Chondrocyte (in vitro differentiated cells): Measurements from ENCODE around the gene CDHR1. TPM values are rescaled to one million over a fixed set of nuclear protein-coding genes. Genes with fewer than 3 reads are reported as not detected.
"Not testable (repeated sequence)": the region's sequence is repeated elsewhere in the genome, so short reads cannot be mapped to it uniquely, and the experiment has no call there.

Experiments
- DNase-seq: peaks from one replicate; pipeline ENCODE4 v3.0.0; 2021; ENCODE audit warnings: mixed read lengths, low spot score
- H3K27ac Mint-ChIP-seq: one replicate; pipeline ENCODE4 v1.8.0; 2021; ENCODE audit warnings: mild to moderate bottlenecking, moderate library complexity, mixed read lengths; ENCODE audit not compliant: unreplicated experiment
- H3K27me3 Mint-ChIP-seq: 2 replicates; pipeline ENCODE4 v1.8.0; 2021; ENCODE audit warnings: low read depth, mixed read lengths
- H3K36me3 Mint-ChIP-seq: 2 replicates; pipeline ENCODE4 v1.8.0; 2021; ENCODE audit warnings: low read depth, mixed read lengths
- H3K4me1 Mint-ChIP-seq: 2 replicates; pipeline ENCODE4 v1.8.0; 2021; ENCODE audit warnings: low read depth, mild to moderate bottlenecking, mixed read lengths
- H3K4me3 Mint-ChIP-seq: one replicate; pipeline ENCODE4 v1.8.0; 2021; ENCODE audit warnings: mild to moderate bottlenecking, moderate library complexity, mixed read lengths; ENCODE audit not compliant: unreplicated experiment
- H3K9me3 Mint-ChIP-seq: 2 replicates; pipeline ENCODE4 v1.8.0; 2021; ENCODE audit warnings: low read depth, mixed read lengths
- total RNA-seq: library from RNA; stranded (reverse); gene quantifications from 3 replicates; pipeline ENCODE4 v1.2.1, GENCODE V29; 2021
- TF ChIP-seq, protein P1 (sequence below): fragments of 200-600 bp; sonication (generic); IDR thresholded peaks from 2 replicates; pipeline ENCODE4 v1.5.0; 2021; ENCODE audit warnings: antibody characterized with exemption, mild to moderate bottlenecking, moderate library complexity

The CDHR1 gene
- total RNA-seq, 1 donor from 2014 or later: 5.1 TPM

DNA sequence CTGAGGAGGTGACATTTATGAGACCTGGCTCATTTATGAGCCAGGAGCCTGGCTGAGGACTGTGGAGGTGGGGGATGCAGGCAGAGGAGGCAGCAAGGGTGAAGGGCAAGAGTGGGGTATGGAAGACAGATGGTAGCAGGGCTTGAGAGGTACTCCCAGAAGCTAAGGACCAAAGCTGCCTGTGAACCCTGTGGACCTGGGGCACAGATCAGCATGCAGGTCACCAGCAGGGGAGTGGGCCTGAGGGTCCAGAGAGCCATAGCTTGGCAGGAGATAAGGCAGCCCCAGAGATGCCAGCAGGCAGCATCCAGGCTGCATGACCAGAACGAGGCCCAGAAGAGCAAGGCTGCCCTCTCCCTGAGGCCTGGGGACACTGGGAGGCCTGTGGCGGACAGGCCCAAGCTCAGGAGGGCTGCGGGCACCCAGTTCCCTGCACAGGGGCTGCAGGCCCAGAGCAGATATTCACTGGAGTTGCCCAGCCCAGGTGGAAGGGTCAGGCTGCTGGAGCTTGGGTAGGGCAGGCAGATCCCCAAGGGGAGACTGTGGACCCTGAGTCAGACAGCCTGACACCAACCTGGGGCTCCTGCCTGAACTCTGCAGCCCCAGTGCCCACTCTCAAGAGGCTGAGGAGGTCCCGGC is 17.4 kb upstream of the CDHR1 start:
- DNase-seq: no peak

DNA sequence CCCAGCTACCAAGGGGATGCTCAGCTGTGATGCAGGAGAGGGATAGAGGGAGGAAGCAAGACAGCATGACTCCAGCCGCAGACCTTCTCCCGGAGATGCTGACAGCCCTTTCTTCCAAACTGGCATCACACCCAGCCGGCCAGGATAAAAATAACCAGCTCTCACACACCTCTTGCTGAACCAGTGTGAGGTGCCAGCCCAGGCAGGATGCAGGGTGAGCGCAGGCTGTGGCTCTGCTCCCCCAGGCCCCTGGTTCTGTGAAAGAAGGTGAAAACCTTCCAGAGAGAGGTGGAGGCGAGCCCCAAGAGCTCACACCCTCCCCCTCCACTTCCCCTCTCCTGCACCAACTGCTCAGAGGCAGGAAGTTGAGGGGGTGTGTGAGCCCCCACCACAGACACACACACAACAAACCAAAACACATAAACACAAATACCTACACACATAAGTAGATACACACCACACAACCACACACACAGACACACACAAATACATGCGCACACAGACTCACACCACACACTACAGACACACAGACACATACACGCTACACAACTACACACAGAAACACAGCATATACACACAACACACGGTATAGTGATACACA is 16.7 kb upstream of the CDHR1 start:
- Mint-ChIP-seq H3K4me3 (no peak overlapping the region), H3K27ac (no peak overlapping the region), H3K27me3 (peaks cover 3% of the 10 kb centered on the region), H3K36me3 (no peaks in the 10 kb centered on the region), H3K4me1 (no peaks in the 10 kb centered on the region), H3K9me3 (no peaks in the 10 kb centered on the region)
- TF ChIP-seq, protein P1, sequence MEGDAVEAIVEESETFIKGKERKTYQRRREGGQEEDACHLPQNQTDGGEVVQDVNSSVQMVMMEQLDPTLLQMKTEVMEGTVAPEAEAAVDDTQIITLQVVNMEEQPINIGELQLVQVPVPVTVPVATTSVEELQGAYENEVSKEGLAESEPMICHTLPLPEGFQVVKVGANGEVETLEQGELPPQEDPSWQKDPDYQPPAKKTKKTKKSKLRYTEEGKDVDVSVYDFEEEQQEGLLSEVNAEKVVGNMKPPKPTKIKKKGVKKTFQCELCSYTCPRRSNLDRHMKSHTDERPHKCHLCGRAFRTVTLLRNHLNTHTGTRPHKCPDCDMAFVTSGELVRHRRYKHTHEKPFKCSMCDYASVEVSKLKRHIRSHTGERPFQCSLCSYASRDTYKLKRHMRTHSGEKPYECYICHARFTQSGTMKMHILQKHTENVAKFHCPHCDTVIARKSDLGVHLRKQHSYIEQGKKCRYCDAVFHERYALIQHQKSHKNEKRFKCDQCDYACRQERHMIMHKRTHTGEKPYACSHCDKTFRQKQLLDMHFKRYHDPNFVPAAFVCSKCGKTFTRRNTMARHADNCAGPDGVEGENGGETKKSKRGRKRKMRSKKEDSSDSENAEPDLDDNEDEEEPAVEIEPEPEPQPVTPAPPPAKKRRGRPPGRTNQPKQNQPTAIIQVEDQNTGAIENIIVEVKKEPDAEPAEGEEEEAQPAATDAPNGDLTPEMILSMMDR: no peak
- no peak for DNase-seq

More for the DNA sequence above, 17.4 kb upstream of the CDHR1 start:
- TF ChIP-seq, protein P1: no peak
- H3K9me3 Mint-ChIP-seq: no peaks in the 10 kb centered on the region
- no peak overlapping the region for H3K4me3 Mint-ChIP-seq
- H3K27ac Mint-ChIP-seq: no peak overlapping the region
- no peaks in the 10 kb centered on the region for H3K27me3 Mint-ChIP-seq
- no peaks in the 10 kb centered on the region for H3K4me1 Mint-ChIP-seq
- no peaks in the 10 kb centered on the region for H3K36me3 Mint-ChIP-seq

DNA sequence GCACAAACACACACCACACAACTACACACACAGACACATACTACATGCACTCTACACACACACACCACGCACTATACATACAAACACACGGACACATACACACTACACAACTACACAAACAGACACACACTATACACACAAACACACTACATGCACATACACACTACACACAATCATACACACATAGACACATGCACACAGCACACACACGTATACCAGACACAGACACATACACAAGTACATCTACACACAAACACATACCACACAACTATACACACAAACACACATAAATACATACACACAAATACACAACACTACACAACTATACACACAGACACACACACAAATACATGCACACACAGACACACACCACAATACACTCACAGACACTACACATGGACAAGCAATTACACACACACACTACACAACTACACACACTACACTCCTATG is 16.2 kb upstream of the CDHR1 start:
- Mint-ChIP-seq H3K27ac (no peak overlapping the region), H3K36me3 (no peaks in the 10 kb centered on the region), H3K9me3 (no peaks in the 10 kb centered on the region), H3K4me1 (no peaks in the 10 kb centered on the region), H3K4me3 (no peak overlapping the region), H3K27me3 (peaks cover 4% of the 10 kb centered on the region)
- DNase-seq: no peak
- TF ChIP-seq, protein P1: no peak

DNA sequence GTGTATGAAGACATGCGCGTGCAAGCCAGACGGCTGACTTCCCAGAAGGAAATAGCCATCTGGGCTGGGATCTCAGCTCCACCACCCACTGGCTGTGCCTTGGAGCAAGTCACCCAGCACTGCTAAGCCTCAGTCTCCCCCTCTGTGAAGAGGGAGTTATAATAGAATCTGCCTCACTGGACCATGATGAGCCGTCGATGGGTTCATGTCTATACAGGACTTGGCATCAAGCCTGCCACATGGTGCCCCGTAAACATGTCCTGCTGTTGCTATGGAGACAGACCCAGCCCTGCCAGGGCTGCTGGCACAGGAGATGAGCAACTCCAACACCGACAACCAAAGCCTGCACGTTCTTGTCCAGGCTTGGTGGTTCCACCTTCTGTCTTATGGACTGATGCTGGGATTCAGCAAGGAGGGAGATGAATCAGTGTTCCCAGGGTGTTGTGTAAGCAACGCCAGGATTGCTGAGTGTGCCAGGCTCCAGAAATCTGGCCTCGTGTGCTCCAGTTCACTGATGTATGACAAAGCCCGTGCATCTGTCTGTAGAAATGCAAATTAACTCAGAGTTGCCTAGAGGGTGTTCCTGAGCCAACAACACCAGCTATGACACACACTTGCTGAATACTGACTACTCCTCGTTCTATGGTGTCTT is 15.2 kb upstream of the CDHR1 start:
- peaks cover 4% of the 10 kb centered on the region for H3K27me3 Mint-ChIP-seq
- H3K36me3 Mint-ChIP-seq: no peaks in the 10 kb centered on the region
- no peak overlapping the region for H3K27ac Mint-ChIP-seq
- H3K4me3 Mint-ChIP-seq: no peak overlapping the region
- TF ChIP-seq, protein P1: no peak
- no peak for DNase-seq
- no peaks in the 10 kb centered on the region for H3K4me1 Mint-ChIP-seq
- H3K9me3 Mint-ChIP-seq: no peaks in the 10 kb centered on the region

DNA sequence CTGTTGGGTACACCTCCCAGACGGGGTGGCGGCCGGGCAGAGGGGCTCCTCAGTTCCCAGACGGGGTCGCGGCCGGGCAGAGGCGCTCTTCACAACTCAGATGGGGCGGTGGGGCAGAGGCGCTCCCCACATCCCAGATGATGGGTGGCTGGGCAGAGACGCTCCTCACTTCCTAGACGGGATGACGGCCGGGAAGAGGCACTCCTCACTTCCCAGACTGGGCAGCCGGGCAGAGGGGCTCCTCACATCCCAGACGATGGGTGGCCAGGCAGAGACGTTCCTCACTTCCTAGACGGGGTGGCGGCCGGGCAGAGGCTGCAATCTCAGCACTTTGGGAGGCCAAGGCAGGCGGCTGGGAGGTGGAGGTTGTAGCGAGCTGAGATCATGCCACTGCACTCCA is 14.0 kb upstream of the CDHR1 start:
- H3K9me3 Mint-ChIP-seq, H3K27ac Mint-ChIP-seq, H3K4me1 Mint-ChIP-seq, H3K4me3 Mint-ChIP-seq, H3K27me3 Mint-ChIP-seq, DNase-seq, H3K36me3 Mint-ChIP-seq: not testable (repeated sequence)
